Motor neuron (in vitro differentiated cells): ENCODE data around the gene WDHD1. TPM values are rescaled to one million over a fixed set of nuclear protein-coding genes. Genes with fewer than 3 reads are reported as not detected.
"Not testable (repeated sequence)": the region's sequence is repeated elsewhere in the genome, so short reads cannot be mapped to it uniquely, and the experiment has no call there.

Experiments used
- ATAC-seq, 8 experiments: fragments of 200-7000 bp; cut with Tn5 transposase; replicated peaks in 6 of 8; 2 replicates each; pipeline ENCODE4 v1.8.0; 2021; ENCODE audit warnings: mild to moderate bottlenecking in 8 of 8, moderate library complexity in 8 of 8
- H3K27ac ChIP-seq, 2 donors: fragments of 250-450 bp; sonication (Bioruptor Pico); 2 replicates each; pipeline ENCODE4 v1.9.0; 2021; ENCODE audit warnings: antibody characterized with exemption in 2 of 2, mild to moderate bottlenecking in 2 of 2, moderate library complexity in 1 of 2
- H3K4me1 ChIP-seq, 2 donors: fragments of 250-450 bp; sonication (Bioruptor Pico); replicated peaks in 1 of 2; 2 replicates each; pipeline ENCODE4 v1.6.1; 2021; ENCODE audit warnings: antibody characterized with exemption in 2 of 2, mild to moderate bottlenecking in 2 of 2, moderate library complexity in 1 of 2
- H3K4me3 ChIP-seq, 5 donors: fragments of 250-450 bp; sonication (Bioruptor Pico); 2 replicates each; pipeline ENCODE4 v1.9.0; 2021; ENCODE audit warnings: antibody characterized with exemption in 5 of 5, mild to moderate bottlenecking in 5 of 5, moderate library complexity in 4 of 5
- WGBS, 10 experiments: fragments of 450-650 bp; shearing (Covaris generic); methylation state at CpG; one replicate each; pipeline ENCODE4 v1.0.0; 2022; 5-methylcytosine and 5-hydroxymethylcytosine counted together
- in situ Hi-C, 9 experiments: fragments of 400-800 bp; cut with MboI; loops; one replicate each; pipeline ENCODE4 v1.15.0; 2021; ENCODE audit warnings: low sequenced_read_pairs in 9 of 9, low pct_unique_long_range_greater_than_20kb in 2 of 9; ENCODE audit not compliant: unreplicated experiment in 9 of 9
- total RNA-seq, 8 experiments: library from RNA; unstranded; fragments of 300-600 nt; gene quantifications; 2 replicates each; pipeline versions ENCODE4 v1.2.3 to v1.2.4, GENCODE V29; 2022

Gene WDHD1
- total RNA-seq, 8 experiments from 2014 or later: 2.0 to 22.1 (median 8.6) TPM

- in situ Hi-C loops: no loop called here
- ATAC-seq: no peak
- 64 to 100% (median 80%) methylated on average over 1 to 3 of the region's 3 CpGs; no CpG with 5 or more reads in 1 of the 10 experiments for WGBS, 10 experiments
- Histone ChIP-seq H3K27ac (no peak overlapping the region), H3K4me3 (no peak overlapping the region), H3K4me1 (no peaks in the 10 kb centered on the region)
Measured at GRCh38 chr14:54979039-54979438, 47.9 kb downstream of the WDHD1 start.

- Histone ChIP-seq H3K4me3 (no peak overlapping the region), H3K27ac (no peak overlapping the region), H3K4me1 (no peaks in the 10 kb centered on the region)
- ATAC-seq: peak in 2 of 8 experiments; percentile 23 to 74
- 0 to 100% (median 95%) methylated on average over 1 to 4 of the region's 4 CpGs for WGBS, 10 experiments
- in situ Hi-C loops: no loop called here
Measured at GRCh38 chr14:54976316-54976715, 50.6 kb downstream of the WDHD1 start.

GRCh38 chr14:54975856-54976255 is 51.0 kb downstream of the WDHD1 start:
- ATAC-seq: no peak
- H3K27ac ChIP-seq: no peak overlapping the region
- in situ Hi-C loops: no loop called here
- H3K4me1 ChIP-seq: no peaks in the 10 kb centered on the region
- no peak overlapping the region for H3K4me3 ChIP-seq
- 80 to 100% (median 95%) methylated on average over 1 to 3 of the region's 3 CpGs; no CpG with 5 or more reads in 2 of the 10 experiments for WGBS, 10 experiments

DNA sequence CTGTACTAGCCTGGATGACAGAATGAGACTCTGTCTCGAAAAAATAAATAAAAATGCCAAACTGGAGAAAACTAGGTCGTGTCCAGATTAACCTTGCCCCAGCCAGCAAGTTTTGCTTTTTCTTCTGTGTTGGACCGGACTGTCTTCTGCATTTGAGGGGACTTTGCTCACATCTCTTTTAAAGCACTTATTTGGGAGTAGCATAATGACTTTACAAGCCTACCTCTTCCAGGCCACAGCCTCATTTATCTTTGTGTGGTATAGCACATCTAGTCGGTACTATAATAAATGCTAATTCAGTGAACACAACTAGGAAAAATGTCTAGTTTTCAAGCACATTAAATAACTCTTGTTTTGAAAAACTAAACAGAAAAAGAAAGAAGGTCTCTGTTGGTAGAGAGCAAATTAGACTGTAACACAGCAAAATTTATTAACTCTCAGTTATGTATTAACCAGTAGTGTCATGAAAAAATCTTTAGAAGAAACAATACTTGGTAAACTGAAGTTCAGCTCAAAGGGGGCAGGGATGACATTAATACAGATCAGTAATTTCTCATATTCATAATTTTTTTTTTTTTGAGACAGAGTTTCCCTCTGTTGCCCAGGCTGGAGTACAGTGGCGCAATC is 52.0 kb downstream of the WDHD1 start:
- in situ Hi-C loops: no loop called here
- ATAC-seq: no peak
- Histone ChIP-seq H3K4me1 (no peaks in the 10 kb centered on the region), H3K4me3 (no peak overlapping the region), H3K27ac (no peak overlapping the region)
- WGBS, 10 experiments: 75 to 100% (median 95%) methylated on average over 1 to 5 of the region's 5 CpGs

- no peak overlapping the region for H3K27ac ChIP-seq
- 85 to 100% (median 93%) methylated on average over 2 to 4 of the region's 4 CpGs; no CpG with 5 or more reads in 5 of the 10 experiments for WGBS, 10 experiments
- ATAC-seq: no peak
- in situ Hi-C loops: no loop called here
- H3K4me3 ChIP-seq: no peak overlapping the region
- no peaks in the 10 kb centered on the region for H3K4me1 ChIP-seq
Measured at GRCh38 chr14:54967496-54967895, 59.4 kb downstream of the WDHD1 start.

- in situ Hi-C loops: no loop called here
- no peak overlapping the region for H3K27ac ChIP-seq
- no peak overlapping the region for H3K4me3 ChIP-seq
- ATAC-seq: no peak
- no peaks in the 10 kb centered on the region for H3K4me1 ChIP-seq
Measured at GRCh38 chr14:54955143-54955542, 71.8 kb downstream of the WDHD1 start.

DNA sequence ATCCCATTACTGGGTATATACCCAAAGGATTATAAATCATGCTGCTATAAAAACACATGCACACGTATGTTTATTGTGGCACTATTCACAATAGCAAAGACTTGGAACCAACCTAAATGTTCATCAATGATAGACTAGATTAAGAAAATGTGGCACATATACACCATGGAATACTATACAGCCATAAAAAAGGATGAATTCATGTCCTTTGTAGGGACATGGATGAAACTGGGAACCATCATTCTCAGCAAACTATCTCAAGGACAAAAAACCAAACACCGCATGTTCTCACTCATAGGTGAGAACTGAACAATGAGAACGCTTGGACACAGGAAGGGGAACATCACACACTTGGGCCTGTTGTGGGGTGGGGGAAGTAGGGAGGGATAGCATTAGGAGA is 73.3 kb downstream of the WDHD1 start:
- in situ Hi-C loops, H3K27ac ChIP-seq, ATAC-seq, H3K4me1 ChIP-seq, H3K4me3 ChIP-seq: not testable (repeated sequence)
- 100% methylated on average over 1 to 2 of the region's 3 CpGs; no CpG with 5 or more reads in 5 of the 10 experiments for WGBS, 10 experiments

DNA sequence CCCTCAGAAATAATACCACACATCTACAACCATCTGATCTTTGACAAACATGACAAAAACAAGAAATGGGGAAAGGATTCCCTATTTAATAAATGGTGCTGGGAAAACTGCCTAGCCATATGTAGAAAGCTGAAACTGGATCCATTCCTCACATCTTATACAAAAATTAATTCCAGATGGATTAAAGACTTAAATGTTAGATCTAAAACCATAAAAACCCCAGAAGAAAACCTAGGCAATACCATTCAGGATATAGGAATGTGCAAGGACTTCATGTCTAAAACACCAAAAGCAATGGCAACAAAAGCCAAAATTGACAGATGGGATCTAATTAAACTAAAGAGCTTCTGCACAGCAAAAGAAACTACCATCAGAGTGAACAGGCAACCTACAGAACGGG is 74.1 kb downstream of the WDHD1 start:
- H3K27ac ChIP-seq, H3K4me1 ChIP-seq, H3K4me3 ChIP-seq, ATAC-seq, in situ Hi-C loops: not testable (repeated sequence)
- WGBS, 10 experiments: 20 to 88% (median 63%) methylated on average over 1 of the region's 1 CpG; no CpG with 5 or more reads in 6 of the 10 experiments

GRCh38 chr14:54947230-54947629 is 79.7 kb downstream of the WDHD1 start:
- no peaks in the 10 kb centered on the region for H3K4me1 ChIP-seq
- no peak overlapping the region for H3K27ac ChIP-seq
- 92 to 100% (median 100%) methylated on average over 1 to 3 of the region's 3 CpGs; no CpG with 5 or more reads in 2 of the 10 experiments for WGBS, 10 experiments
- in situ Hi-C loops: no loop called here
- no peak overlapping the region for H3K4me3 ChIP-seq
- ATAC-seq: no peak

GRCh38 chr14:54946500-54946899 is 80.4 kb downstream of the WDHD1 start:
- Histone ChIP-seq H3K27ac (no peak overlapping the region), H3K4me3 (no peak overlapping the region), H3K4me1 (no peaks in the 10 kb centered on the region)
- ATAC-seq: no peak
- in situ Hi-C loops: no loop called here
- WGBS, 10 experiments: 67 to 100% (median 93%) methylated on average over 1 to 4 of the region's 4 CpGs; no CpG with 5 or more reads in 5 of the 10 experiments

GRCh38 chr14:54944737-54945391 is 82.0 kb downstream of the WDHD1 start:
- in situ Hi-C loops: no loop called here
- WGBS, 10 experiments: 29 to 100% (median 73%) methylated on average over 1 to 8 of the region's 9 CpGs

GRCh38 chr14:54942913-54943312 is 84.0 kb downstream of the WDHD1 start:
- WGBS, 10 experiments: 83 to 100% (median 97%) methylated on average over 2 to 4 of the region's 4 CpGs; no CpG with 5 or more reads in 1 of the 10 experiments
- no peak overlapping the region for H3K27ac ChIP-seq
- ATAC-seq: no peak
- H3K4me3 ChIP-seq: no peak overlapping the region
- in situ Hi-C loops: no loop called here
- no peaks in the 10 kb centered on the region for H3K4me1 ChIP-seq

More at GRCh38 chr14:54944737-54945391, 82.0 kb downstream of the WDHD1 start:
- no peaks in the 10 kb centered on the region for H3K4me1 ChIP-seq
- no peak overlapping the region for H3K27ac ChIP-seq
- H3K4me3 ChIP-seq: no peak overlapping the region
- no peak for ATAC-seq

GRCh38 chr14:54936816-54937215 is 90.1 kb downstream of the WDHD1 start:
- in situ Hi-C loops: no loop called here
- H3K27ac ChIP-seq: no peak overlapping the region
- 71 to 100% (median 94%) methylated on average over 1 of the region's 1 CpG; no CpG with 5 or more reads in 2 of the 10 experiments for WGBS, 10 experiments
- no peaks in the 10 kb centered on the region for H3K4me1 ChIP-seq
- no peak for ATAC-seq
- H3K4me3 ChIP-seq: no peak overlapping the region

DNA sequence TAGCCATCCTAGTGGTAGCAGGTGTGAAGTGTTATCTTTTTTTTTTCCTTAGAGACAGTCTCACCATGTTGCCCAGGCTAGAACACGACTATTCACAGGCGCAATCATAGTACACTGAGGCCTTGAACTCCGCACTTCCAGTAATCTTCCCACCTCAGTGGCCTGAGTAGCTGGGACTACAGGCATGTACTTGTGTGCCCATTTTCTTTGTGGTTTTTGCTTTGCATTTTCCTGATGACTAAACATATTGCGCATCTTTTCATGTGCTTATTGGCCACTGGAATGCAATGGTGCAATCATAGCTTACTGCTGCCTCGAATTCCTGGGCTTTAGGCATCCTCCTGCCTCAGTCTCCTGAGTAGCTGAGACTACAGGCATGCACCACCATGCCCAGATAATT is 90.9 kb downstream of the WDHD1 start:
- peak in 2 of 8 experiments; percentile 52 to 80 for ATAC-seq
- in situ Hi-C loops: no loop called here
- H3K4me1 ChIP-seq: no peaks in the 10 kb centered on the region
- H3K27ac ChIP-seq: no peak overlapping the region
- no peak overlapping the region for H3K4me3 ChIP-seq
- 50 to 100% (median 94%) methylated on average over 1 to 5 of the region's 5 CpGs; no CpG with 5 or more reads in 2 of the 10 experiments for WGBS, 10 experiments
